ENCODE measurements around the gene TRAP1.

The TRAP1 gene

GRCh38 chr16:3642397-3643094 is 74.8 kb downstream of the TRAP1 start:
- no peaks in the 10 kb centered on the region for H3K36me3 ChIP-seq (ENCODE audit: low read length)
- TF ChIP-seq EZH2phosphoT487 (conservative IDR thresholded peaks at IDR 0.05; ENCODE audit: low read length) = no peak
- no peak for TF ChIP-seq CTCF (IDR thresholded peaks at IDR 0.05; ENCODE audit: insufficient read depth, low read length, poor library complexity, severe bottlenecking)
- no peak overlapping the region for H3K4me3 ChIP-seq (ENCODE audit: insufficient read depth, low read length, poor library complexity, severe bottlenecking)
- H3K9me2 ChIP-seq (replicated peaks; ENCODE audit: insufficient read depth, low read length) = no peaks in the 10 kb centered on the region
- no peaks in the 10 kb centered on the region for H3K9me3 ChIP-seq (ENCODE audit: insufficient read depth, low read length)
- no peak overlapping the region for H3K27ac ChIP-seq (ENCODE audit: low read depth, low read length)
- H3F3A ChIP-seq (ENCODE audit: insufficient read depth) = no peaks in the 10 kb centered on the region
- H3K9ac ChIP-seq (ENCODE audit: low read length) = no peak overlapping the region
- no peaks in the 10 kb centered on the region for H4K20me1 ChIP-seq (ENCODE audit: low read depth, low read length)
- peaks cover 33% of the 10 kb centered on the region for H3K79me2 ChIP-seq (ENCODE audit: insufficient read depth, low read length)
- no peaks in the 10 kb centered on the region for H3K27me3 ChIP-seq (ENCODE audit: low read length)
- H3K4me2 ChIP-seq (ENCODE audit: low read depth, low read length, poor library complexity, severe bottlenecking) = no peak overlapping the region
- no peak overlapping the region for H2AFZ ChIP-seq (ENCODE audit: low read depth, low read length, severe bottlenecking)

DNA sequence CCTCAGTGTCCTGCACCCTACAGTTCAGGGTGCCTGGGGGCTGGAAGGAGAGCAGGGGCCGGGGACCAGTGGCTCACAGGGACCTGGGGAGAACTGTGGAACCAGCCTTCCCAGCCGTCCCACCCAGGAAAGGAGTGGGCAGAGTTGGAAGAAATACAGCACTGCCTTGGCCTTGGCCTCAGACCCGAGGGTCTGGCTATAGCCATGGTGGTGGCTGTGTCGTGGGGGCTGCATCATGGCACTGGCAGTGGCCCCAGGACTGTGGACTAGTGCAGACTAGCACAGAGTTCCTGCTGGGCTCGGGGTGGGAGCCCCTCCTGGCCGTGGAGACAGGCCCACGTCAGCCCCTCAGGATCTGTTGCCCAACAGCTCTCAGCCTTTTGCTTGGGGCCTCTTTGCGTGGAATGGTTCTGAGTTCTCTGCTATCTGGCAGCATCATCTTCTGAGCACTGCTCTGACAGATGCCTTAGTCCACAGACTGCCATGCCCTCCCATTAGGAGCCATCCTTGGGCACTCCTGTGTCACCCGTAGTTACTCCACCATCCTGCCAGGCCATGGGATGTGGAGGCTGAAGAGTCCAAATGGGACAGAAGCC is 75.4 kb downstream of the TRAP1 start:
- Histone ChIP-seq H3K27me3 (ENCODE audit: low read length) (no peaks in the 10 kb centered on the region), H3F3A (ENCODE audit: insufficient read depth) (0 out of 2 replicates have a peak, but pooled peaks cover 4% of the 10 kb centered on the region), H2AFZ (ENCODE audit: low read depth, low read length, severe bottlenecking) (no peak overlapping the region), H3K4me2 (ENCODE audit: low read depth, low read length, poor library complexity, severe bottlenecking) (no peak overlapping the region), H3K36me3 (ENCODE audit: low read length) (no peaks in the 10 kb centered on the region), H3K9me3 (ENCODE audit: insufficient read depth, low read length) (no peaks in the 10 kb centered on the region), H3K9ac (ENCODE audit: low read length) (no peak overlapping the region), H3K79me2 (ENCODE audit: insufficient read depth, low read length) (peaks cover 40% of the 10 kb centered on the region), H3K9me2 (replicated peaks; ENCODE audit: insufficient read depth, low read length) (no peaks in the 10 kb centered on the region), H4K20me1 (ENCODE audit: low read depth, low read length) (no peaks in the 10 kb centered on the region), H3K27ac (ENCODE audit: low read depth, low read length) (no peak overlapping the region), H3K4me3 (ENCODE audit: insufficient read depth, low read length, poor library complexity, severe bottlenecking) (no peak overlapping the region)
- no peak for TF ChIP-seq EZH2phosphoT487 (conservative IDR thresholded peaks at IDR 0.05; ENCODE audit: low read length)
- TF ChIP-seq CTCF (IDR thresholded peaks at IDR 0.05; ENCODE audit: insufficient read depth, low read length, poor library complexity, severe bottlenecking) = no peak

GRCh38 chr16:3640632-3641501 is 76.5 kb downstream of the TRAP1 start:
- no peak for TF ChIP-seq EZH2phosphoT487 (conservative IDR thresholded peaks at IDR 0.05; ENCODE audit: low read length)
- TF ChIP-seq CTCF (IDR thresholded peaks at IDR 0.05; ENCODE audit: insufficient read depth, low read length, poor library complexity, severe bottlenecking) = no peak
- Histone ChIP-seq H3K36me3 (ENCODE audit: low read length) (no peaks in the 10 kb centered on the region), H3K4me3 (ENCODE audit: insufficient read depth, low read length, poor library complexity, severe bottlenecking) (no peak overlapping the region), H3K9me2 (replicated peaks; ENCODE audit: insufficient read depth, low read length) (no peaks in the 10 kb centered on the region), H3K27me3 (ENCODE audit: low read length) (no peaks in the 10 kb centered on the region), H4K20me1 (ENCODE audit: low read depth, low read length) (no peaks in the 10 kb centered on the region), H3F3A (ENCODE audit: insufficient read depth) (0 out of 2 replicates have a peak, but pooled peaks cover 4% of the 10 kb centered on the region), H3K9me3 (ENCODE audit: insufficient read depth, low read length) (no peaks in the 10 kb centered on the region), H3K27ac (ENCODE audit: low read depth, low read length) (no peak overlapping the region), H3K4me2 (ENCODE audit: low read depth, low read length, poor library complexity, severe bottlenecking) (no peak overlapping the region), H3K79me2 (ENCODE audit: insufficient read depth, low read length) (peaks cover 50% of the 10 kb centered on the region), H2AFZ (ENCODE audit: low read depth, low read length, severe bottlenecking) (no peak overlapping the region), H3K9ac (ENCODE audit: low read length) (no peak overlapping the region)
